Hepatocyte (in vitro differentiated cells): ENCODE data around the gene KDELR1.

Source experiments
- EZH2 ChIP-seq: fragments of 200-600 bp; sonication (generic); IDR thresholded peaks from 2 replicates; pipeline ENCODE4 v1.6.1; 2016; ENCODE audit warnings: antibody characterized with exemption, mild to moderate bottlenecking, borderline replicate concordance
- EZH2phosphoT487 ChIP-seq: fragments of 200-600 bp; sonication (generic); IDR thresholded peaks from one replicate; pipeline ENCODE4 v1.6.1; 2018; ENCODE audit warnings: antibody characterized with exemption, mild to moderate bottlenecking, low read depth, moderate library complexity; ENCODE audit not compliant: unreplicated experiment, severe bottlenecking
- TF ChIP-seq, protein P1 (sequence below): fragments of 200-600 bp; sonication (generic); IDR thresholded peaks from 2 replicates; pipeline ENCODE4 v1.5.1; 2016; ENCODE audit warnings: antibody characterized with exemption, mild to moderate bottlenecking; ENCODE audit not compliant: poor library complexity

DNA sequence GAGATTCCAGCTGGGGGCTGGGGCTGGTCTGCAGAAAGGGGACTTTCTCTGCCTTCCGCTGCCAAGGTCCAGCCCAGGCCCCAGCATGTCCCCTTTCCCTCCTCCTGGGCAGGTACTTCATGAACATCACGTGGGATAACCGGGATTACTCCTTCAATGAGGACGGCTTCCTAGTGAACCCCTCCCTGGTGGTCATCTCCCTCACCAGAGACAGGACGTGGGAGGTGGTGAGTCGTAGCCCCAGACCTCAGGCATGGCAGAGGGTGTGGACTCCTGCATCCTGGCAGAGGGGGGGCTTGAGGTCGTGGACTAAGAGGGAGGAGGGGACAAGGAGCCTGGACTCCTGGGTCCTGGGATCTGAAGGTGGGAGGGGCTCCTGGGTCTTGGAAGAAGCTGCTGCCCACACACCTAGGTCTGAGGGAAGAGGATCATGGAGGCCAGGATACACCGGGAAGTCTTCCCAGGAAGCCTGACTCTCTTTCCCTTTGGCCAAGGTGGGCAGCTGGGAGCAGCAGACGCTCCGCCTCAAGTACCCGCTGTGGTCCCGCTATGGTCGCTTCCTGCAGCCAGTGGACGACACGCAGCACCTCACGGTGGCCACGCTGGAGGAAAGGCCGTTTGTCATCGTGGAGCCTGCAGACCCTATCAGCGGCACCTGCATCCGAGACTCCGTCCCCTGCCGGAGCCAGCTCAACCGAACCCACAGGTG, 22.7 kb upstream of the KDELR1 start:
- TF ChIP-seq, protein P1, sequence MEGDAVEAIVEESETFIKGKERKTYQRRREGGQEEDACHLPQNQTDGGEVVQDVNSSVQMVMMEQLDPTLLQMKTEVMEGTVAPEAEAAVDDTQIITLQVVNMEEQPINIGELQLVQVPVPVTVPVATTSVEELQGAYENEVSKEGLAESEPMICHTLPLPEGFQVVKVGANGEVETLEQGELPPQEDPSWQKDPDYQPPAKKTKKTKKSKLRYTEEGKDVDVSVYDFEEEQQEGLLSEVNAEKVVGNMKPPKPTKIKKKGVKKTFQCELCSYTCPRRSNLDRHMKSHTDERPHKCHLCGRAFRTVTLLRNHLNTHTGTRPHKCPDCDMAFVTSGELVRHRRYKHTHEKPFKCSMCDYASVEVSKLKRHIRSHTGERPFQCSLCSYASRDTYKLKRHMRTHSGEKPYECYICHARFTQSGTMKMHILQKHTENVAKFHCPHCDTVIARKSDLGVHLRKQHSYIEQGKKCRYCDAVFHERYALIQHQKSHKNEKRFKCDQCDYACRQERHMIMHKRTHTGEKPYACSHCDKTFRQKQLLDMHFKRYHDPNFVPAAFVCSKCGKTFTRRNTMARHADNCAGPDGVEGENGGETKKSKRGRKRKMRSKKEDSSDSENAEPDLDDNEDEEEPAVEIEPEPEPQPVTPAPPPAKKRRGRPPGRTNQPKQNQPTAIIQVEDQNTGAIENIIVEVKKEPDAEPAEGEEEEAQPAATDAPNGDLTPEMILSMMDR = no peak
- TF ChIP-seq EZH2 (no peak), EZH2phosphoT487 (no peak)
